ENCODE data around the gene RNF112.

Gene RNF112

DNA sequence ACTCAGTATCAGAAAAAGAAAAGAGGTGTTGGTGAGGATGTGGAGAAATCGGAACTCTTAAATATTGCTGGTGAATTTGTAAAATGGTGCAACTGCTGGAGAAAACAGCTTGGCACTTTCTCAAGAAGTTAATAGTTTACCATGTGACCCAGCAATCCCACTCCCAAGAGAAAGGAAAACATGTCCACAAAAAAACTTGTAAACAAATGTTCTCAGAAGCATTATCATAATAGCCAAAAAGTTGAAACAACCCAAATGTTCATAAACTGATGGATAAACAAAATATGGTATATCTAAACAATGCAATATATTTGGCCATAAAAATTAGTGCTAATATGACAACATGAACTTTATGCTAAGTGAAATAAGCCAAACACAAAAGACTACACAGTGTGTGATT, 35.3 kb upstream of the RNF112 start:
- DNase-seq, result no peak

DNA sequence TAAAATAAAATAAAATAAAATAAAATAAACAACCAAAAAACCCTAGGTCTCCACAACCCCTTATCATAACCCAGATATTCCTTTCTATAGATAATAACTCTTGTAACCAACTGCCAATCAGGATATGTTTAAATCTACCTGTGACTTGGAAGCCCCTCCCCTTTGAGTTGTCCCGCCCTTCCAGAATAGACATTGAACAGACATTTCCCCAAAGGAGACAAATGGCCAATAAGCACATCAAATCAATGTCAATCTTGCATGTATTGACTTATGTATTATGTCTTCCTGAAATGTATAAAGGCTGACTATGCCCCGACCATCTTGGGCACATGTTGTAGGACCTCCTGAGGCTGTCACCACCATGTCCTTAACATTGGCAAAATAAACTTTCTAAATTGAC, 34.2 kb upstream of the RNF112 start:
- DNase-seq, result peak; percentile 14

DNA sequence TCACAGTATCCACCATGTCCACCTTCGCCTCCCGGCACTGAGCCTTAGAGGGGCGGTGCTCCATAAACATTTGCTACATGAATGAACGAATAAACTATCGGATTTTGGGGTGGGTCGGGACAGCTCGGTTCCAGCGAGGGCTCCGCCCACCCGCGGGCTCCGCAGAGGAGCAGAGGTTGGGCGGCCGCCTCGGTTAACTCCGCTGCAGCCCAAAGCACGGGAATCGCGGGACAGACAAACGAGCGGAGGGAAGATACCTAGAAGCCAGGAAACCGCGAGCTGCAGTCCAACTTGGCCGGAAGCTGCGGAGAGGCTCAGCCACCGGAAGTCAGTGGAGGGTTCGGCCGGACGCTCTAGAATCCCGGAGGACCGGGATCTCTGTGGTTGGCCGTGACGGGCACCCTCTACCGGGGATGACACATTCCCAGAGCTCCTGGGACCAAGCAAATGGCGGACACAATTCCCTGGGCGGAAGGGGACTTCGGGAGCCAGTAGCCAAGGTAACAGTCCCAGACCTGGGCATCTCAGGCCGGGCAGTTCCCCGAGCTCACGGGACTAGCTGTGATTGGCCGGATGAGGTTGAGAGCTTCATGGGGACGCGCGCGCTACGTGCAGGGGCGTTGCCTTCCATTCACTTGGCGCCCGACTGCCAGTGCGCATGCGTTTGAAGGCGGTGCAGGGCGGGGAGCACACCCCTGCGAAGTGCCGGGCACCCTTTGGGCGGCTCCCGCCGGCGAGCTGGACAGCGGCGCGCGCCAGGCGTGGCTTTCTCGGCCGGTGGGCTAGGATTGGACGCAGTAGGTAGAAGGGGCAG, 33.2 kb upstream of the RNF112 start:
- DNase-seq, result peak; percentile 98

- peak; percentile 61 for DNase-seq
These were observed 32.3 kb upstream of the RNF112 start, which contains the start of gene MAPK7 for GRCh38 chr17:19378416-19379360. Gene MAPK7 (plus strand): TSS chr17:19378498. CDS start chr17:19378901, 403 bp downstream.

GRCh38 chr17:19379361-19380065, 31.5 kb upstream of the RNF112 start:
- peak; percentile 47 for DNase-seq

DNA sequence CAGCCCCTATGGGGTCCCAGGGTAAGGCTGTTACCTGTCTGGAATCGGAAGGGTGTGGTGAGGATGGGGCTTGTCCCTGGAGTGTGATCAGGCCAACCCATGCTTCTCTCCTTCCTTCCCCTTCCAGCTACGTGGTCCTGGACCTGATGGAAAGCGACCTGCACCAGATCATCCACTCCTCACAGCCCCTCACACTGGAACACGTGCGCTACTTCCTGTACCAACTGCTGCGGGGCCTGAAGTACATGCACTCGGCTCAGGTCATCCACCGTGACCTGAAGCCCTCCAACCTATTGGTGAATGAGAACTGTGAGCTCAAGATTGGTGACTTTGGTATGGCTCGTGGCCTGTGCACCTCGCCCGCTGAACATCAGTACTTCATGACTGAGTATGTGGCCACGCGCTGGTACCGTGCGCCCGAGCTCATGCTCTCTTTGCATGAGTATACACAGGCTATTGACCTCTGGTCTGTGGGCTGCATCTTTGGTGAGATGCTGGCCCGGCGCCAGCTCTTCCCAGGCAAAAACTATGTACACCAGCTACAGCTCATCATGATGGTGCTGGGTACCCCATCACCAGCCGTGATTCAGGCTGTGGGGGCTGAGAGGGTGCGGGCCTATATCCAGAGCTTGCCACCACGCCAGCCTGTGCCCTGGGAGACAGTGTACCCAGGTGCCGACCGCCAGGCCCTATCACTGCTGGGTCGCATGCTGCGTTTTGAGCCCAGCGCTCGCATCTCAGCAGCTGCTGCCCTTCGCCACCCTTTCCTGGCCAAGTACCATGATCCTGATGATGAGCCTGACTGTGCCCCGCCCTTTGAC, 30.3 kb upstream of the RNF112 start:
- peak; percentile 22 for DNase-seq

- DNase-seq, result no peak
These were observed 29.7 kb upstream of the RNF112 start for GRCh38 chr17:19381361-19381740.

DNA sequence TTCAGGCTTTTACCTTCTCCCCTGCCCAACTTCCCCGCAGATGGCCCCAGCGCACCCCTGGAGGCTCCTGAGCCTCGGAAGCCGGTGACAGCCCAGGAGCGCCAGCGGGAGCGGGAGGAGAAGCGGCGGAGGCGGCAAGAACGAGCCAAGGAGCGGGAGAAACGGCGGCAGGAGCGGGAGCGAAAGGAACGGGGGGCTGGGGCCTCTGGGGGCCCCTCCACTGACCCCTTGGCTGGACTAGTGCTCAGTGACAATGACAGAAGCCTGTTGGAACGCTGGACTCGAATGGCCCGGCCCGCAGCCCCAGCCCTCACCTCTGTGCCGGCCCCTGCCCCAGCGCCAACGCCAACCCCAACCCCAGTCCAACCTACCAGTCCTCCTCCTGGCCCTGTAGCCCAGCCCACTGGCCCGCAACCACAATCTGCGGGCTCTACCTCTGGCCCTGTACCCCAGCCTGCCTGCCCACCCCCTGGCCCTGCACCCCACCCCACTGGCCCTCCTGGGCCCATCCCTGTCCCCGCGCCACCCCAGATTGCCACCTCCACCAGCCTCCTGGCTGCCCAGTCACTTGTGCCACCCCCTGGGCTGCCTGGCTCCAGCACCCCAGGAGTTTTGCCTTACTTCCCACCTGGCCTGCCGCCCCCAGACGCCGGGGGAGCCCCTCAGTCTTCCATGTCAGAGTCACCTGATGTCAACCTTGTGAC, 29.1 kb upstream of the RNF112 start:
- DNase-seq, result no peak

DNA sequence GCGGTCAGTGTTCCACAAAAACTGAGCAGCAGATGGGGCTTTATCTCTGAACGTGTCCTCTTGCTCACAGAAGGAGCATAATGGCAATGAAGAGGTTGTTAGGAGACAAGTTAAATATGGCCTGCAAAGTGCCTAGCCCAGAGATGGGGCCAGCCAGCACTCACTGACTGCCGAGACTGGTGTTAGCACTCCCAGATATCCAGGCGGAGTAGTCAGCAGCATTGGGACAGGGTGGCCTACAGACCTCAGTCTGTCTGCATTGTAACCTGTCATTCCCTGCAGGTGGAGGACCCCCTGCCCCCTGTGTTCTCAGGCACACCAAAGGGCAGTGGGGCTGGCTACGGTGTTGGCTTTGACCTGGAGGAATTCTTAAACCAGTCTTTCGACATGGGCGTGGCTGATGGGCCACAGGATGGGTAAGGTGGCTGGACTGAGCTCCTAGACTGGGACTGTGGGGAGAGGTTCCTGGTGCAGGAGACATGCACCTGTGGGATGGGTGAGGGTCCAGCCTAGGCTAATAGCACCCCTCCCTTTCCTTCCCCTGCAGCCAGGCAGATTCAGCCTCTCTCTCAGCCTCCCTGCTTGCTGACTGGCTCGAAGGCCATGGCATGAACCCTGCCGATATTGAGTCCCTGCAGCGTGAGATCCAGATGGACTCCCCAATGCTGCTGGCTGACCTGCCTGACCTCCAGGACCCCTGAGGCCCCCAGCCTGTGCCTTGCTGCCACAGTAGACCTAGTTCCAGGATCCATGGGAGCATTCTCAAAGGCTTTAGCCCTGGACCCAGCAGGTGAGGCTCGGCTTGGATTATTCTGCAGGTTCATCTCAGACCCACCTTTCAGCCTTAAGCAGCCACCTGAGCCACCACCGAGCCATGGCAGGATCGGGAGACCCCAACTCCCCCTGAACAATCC, 28.2 kb upstream of the RNF112 start:
- DNase-seq, result no peak

DNA sequence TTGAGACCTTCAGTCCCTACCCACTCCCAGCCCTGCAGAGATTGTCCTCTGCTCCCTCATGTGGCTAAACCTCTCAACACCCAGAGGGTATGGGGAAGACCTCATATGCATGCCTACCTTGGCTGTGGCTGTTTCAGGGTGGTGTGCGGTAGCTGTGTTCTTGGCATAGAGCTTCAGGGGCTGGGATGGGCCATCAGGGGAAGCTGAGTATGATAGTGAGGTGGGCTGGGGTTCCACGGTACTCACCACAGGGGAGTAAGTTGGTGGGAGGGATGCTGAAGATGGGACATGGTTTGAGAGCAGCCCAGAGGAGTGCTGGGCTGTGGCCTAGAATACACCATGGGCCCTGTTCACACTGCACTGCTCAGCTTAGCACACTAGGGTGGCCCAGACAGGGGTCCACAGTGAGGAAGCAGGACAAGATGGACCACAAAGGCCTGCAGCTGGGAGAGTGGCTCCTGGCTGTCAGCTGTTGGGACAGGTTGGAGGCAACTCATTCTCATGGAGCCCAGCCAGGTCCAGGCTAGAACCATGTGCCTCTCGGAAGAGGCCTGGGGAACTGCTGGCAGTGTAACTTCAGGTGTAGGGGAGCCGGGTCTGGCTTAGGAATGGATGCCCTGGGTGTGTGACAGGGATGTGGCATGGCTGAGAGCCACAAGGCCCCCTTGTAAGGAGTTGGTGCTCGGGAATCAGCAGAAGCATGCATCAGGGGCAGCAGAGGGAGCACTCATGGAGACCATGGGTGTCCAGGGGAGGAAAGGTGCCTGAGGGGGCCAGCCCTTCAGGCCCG, 27.2 kb upstream of the RNF112 start:
- no peak for DNase-seq

- no peak for DNase-seq
These were observed 26.2 kb upstream of the RNF112 start for GRCh38 chr17:19384723-19385391.

DNA sequence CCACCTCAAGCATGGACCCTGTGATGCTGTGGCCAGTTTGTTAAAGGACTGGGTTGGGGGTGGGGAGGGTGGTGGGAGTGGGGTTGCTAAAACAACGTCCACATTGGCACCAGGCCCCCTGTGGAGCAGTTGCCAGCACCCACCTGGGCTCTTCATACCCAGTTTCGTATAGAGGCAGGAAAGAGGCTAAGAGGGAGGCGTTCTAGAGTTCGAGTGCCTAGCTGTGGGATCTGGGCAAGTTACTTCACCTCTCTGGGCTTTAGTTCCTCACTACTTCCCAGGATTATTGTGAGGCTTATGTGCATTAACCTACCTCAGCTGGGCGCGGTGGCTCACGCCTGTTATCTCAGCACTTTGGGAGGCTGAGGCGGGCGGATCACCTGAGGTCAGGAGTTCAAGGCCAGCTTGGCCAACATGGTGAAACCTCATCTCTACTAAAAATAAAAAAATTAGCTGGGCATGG, 25.5 kb upstream of the RNF112 start:
- DNase-seq, result no peak

GRCh38 chr17:19386051-19386929, 24.7 kb upstream of the RNF112 start:
- DNase-seq, result no peak

DNA sequence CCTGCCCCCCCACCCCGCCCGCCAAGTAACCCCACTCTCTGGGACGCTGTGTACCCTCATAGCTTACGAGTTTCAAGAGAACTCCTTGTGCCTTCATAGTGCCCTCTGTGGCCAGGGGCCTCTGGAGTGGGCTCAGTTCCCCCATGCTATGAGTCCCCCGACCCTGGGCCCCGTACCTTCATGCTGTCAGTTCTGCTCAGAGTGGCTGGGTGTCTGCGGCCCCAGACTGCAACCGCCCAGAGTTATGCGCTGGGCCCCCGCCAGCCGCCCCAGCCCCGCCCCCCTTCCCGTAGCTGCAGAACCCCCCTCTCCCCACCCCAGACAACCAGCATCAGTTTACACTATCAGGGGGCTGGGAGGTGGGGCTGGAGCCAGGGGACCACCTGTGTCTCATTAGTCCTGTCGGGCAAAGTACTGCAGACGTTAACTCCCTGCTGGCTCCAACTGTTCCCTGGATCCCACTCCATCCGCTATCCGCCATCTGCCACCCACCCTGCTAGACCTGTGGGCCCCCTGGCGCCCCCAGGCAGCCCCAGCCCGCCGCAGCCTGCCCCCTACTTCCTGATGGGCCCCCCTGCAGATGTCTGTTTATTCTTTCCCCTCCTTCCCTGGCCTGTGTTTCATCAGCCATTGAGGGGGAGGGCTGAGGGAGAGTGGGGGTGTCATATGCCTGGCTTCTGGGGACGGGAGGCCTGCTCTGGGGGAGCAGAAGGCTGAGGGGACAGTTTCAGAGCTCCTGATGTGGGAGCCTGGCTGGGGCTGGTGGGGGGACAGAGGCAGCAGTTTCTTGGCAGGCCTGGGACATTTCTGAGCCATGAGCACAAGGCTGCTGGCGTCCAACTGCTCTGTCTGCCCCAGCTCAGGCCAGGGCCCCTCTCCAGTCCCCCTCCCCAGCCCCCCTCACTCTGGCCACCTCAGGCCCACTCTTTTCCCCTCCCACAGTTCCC, 23.8 kb upstream of the RNF112 start, which contains the start of gene MFAP4:
Gene MFAP4 (minus strand): TSS at position 217 of the 947 bp plus-strand sequence. CDS start 35 bp downstream, at position 182.
- no peak for DNase-seq

DNA sequence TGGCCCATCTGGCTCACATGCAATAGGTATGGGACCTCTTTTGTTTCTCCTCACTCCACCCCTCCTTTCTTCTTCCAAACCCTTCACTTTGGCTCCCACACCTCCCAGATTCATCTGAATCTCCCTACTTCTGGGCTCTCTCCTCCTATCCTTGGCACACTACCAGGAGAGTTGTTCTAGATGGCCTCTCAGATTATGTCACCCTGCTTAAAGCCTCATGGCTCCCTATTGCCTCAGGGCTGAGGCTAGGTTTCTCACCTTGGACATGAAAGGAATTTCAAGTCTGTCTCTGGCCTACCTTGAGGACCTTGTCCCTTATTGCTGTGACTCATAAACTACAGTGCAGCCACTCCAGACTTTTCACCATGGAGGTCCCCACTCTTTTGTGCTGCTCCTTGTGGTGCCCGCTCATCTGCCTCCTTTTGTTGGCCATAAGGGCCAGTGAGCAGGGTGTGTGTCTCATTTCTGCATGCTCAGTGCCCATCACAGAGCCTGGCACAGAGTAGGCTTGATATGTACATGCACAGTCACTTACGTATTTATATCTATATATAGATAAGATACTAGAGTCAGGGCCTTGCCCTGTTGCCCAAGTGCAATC, 23.0 kb upstream of the RNF112 start:
- DNase-seq, result no peak

Data from activated effector memory CD4-positive, alpha-beta T cell treated with anti-CD3 and anti-CD28 coated beads, Interleukin-2, amount 50 U/mL, for 16 hours (primary cell).